Measurements from ENCODE around the gene BCL2L11.

BCL2L11 gene

GRCh38 chr2:111171337-111171930 lies 50.7 kb downstream of the BCL2L11 start:
- DNase-seq, result no peak

- DNase-seq, result no peak
Observed at GRCh38 chr2:111172666-111173065, 52.0 kb downstream of the BCL2L11 start.

- no peak for DNase-seq
Observed at GRCh38 chr2:111173338-111173737, 52.6 kb downstream of the BCL2L11 start.

- DNase-seq, result no peak
Observed at GRCh38 chr2:111173856-111174255, 53.1 kb downstream of the BCL2L11 start.

- no peak for DNase-seq
Observed at GRCh38 chr2:111175615-111176014, 54.9 kb downstream of the BCL2L11 start.

GRCh38 chr2:111176388-111176787 lies 55.7 kb downstream of the BCL2L11 start:
- no peak for DNase-seq

- no peak for DNase-seq
Observed at GRCh38 chr2:111176867-111177266, 56.2 kb downstream of the BCL2L11 start.

- no peak for DNase-seq
Observed at GRCh38 chr2:111178296-111178695, 57.6 kb downstream of the BCL2L11 start.

GRCh38 chr2:111178730-111179405 lies 58.2 kb downstream of the BCL2L11 start:
- DNase-seq, result no peak

- DNase-seq, result no peak
Observed at GRCh38 chr2:111182121-111182520, 61.4 kb downstream of the BCL2L11 start.

- no peak for DNase-seq
Observed at GRCh38 chr2:111182740-111183139, 62.0 kb downstream of the BCL2L11 start.

GRCh38 chr2:111184725-111185310 lies 64.1 kb downstream of the BCL2L11 start:
- DNase-seq, result no peak

GRCh38 chr2:111185361-111186022 lies 64.8 kb downstream of the BCL2L11 start:
- no peak for DNase-seq

GRCh38 chr2:111186121-111186715 lies 65.5 kb downstream of the BCL2L11 start:
- no peak for DNase-seq

- DNase-seq, result no peak
Observed at GRCh38 chr2:111186933-111187332, 66.2 kb downstream of the BCL2L11 start.

- DNase-seq, result peak in 1 of 2 donors; percentile 2
Observed at GRCh38 chr2:111188681-111189080, 68.0 kb downstream of the BCL2L11 start.

- peak in 1 of 2 donors; percentile 11 for DNase-seq
Observed at GRCh38 chr2:111189106-111189505, 68.4 kb downstream of the BCL2L11 start.

GRCh38 chr2:111190816-111191540 lies 70.3 kb downstream of the BCL2L11 start:
- DNase-seq, result peak in 1 of 2 donors; percentile 11

GRCh38 chr2:111191877-111192276 lies 71.2 kb downstream of the BCL2L11 start:
- DNase-seq, result no peak

- no peak for DNase-seq
Observed at GRCh38 chr2:111192776-111193368, 72.2 kb downstream of the BCL2L11 start.

- no peak for DNase-seq
Observed at GRCh38 chr2:111194835-111195621, 74.3 kb downstream of the BCL2L11 start.
